ENCODE data around the gene ZSCAN4. TPM values are rescaled to one million over a fixed set of nuclear protein-coding genes. Genes with fewer than 3 reads are reported as not detected.
A peak's percentile ranks its signal among the peaks of the same experiment; 100 is the strongest.

Gene ZSCAN4
- total RNA-seq, 1 donor from 2014 or later, result not detected

GRCh38 chr19:57675881-57676280, 7.1 kb downstream of the ZSCAN4 start:
- DNase-seq (ENCODE audit: low spot score), result peak; percentile 31

- no peak for DNase-seq (ENCODE audit: low spot score)
These were observed 13.6 kb downstream of the ZSCAN4 start for GRCh38 chr19:57682226-57682766.

DNA sequence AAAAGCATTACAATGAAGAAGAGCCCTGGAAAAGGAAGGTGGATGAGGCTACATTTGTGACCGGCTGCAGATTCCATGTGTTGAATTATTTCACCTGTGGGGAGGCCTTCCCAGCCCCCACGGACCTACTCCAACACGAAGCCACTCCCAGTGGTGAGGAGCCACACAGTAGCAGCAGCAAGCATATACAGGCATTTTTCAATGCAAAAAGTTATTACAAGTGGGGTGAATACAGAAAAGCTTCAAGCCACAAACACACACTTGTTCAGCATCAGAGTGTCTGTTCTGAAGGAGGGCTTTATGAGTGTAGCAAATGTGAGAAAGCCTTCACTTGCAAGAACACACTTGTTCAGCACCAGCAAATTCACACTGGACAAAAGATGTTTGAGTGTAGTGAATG, 18.0 kb downstream of the ZSCAN4 start:
- DNase-seq (ENCODE audit: low spot score), result no peak

DNA sequence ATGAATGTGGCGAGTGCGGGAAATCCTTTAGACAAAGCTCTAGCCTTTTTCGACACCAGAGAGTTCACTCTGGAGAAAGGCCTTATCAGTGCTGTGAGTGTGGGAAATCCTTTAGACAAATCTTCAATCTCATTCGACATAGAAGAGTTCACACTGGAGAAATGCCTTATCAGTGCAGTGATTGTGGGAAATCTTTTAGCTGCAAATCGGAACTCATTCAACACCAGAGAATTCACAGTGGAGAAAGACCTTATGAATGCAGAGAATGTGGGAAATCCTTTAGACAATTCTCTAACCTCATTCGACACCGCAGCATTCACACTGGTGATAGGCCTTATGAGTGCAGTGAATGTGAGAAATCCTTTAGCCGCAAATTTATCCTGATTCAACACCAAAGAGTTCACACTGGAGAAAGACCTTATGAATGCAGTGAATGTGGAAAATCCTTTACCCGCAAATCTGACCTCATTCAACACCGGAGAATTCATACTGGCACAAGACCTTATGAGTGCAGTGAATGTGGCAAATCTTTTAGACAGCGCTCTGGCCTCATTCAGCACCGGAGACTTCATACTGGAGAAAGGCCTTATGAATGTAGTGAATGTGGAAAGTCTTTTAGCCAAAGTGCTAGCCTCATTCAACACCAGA, 18.8 kb downstream of the ZSCAN4 start:
- DNase-seq (ENCODE audit: low spot score), result no peak

DNA sequence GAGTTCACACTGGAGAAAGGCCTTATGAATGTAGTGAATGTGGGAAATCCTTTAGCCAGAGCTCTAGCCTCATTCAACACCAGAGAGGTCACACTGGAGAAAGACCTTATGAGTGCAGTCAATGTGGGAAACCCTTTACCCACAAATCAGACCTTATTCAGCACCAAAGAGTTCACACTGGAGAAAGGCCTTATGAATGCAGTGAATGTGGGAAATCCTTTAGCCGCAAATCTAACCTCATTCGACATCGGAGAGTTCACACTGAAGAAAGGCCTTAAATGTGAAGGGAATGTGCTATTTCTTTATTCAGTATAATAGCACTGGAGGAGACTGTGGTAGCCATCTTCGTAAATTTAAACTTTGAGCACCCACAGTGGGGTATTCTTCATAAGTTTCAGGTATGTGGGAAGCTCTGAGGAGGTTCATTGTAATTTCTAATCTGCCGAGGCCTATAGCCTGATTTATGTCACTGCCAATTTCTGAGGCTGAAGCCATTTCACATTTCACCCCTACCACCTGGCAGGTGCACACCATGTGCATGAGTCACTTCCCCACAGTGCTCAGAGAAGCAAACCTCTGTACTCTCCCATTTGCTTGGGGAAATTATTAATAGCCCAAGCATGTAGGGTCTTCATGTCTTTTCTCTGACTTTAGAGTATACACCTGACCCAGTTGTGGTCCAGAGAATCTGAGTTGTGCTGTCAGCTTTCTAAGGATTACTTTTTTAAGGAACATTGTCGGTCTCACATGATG, 19.5 kb downstream of the ZSCAN4 start:
- DNase-seq (ENCODE audit: low spot score), result no peak

- no peak for DNase-seq (ENCODE audit: low spot score)
These were observed 21.0 kb downstream of the ZSCAN4 start for GRCh38 chr19:57689750-57690149.

DNA sequence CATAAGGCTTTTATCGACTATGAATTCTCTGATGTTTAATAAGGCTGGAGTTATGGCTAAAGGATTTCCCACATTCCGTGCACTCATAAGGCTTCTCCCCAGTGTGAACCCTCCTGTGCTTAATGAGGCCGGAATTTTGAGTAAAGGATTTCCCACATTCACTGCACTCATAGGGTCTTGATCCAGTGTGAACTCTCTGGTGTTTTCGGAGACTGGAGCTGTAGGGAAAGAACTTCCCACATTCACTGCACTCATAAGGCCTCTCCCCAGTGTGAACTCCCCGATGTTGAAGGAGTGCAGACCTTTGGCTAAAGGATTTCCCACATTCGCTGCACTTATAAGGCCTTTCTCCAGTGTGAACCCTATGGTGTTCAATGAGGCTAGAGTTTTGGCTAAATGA, 32.9 kb downstream of the ZSCAN4 start:
- no peak for DNase-seq (ENCODE audit: low spot score)

DNA sequence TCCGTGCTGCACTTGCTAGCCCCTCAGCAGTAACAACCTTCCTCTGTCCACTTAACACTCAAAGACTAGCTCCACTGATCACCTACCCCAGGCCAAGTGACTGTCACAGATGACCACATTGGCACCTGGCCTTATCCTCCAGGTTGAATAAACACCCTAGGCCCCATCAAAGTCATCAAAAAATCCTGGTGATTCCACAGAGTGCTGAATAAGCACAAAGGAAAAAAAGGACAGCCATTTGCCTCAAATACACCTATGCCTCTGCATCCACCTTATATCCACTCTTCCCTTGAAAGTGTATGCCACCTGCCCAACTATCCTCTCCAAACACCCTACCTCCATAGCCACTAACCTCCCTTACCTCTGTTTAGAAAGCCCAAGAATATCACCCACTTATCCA, 37.6 kb downstream of the ZSCAN4 start:
- DNase-seq (ENCODE audit: low spot score), result no peak

GRCh38 chr19:57708641-57709361, 40.1 kb downstream of the ZSCAN4 start, which contains the start of gene ZNF154:
Gene ZNF154, minus strand, starts transcription at chr19:57709204. Its CDS starts 233 bp downstream, at chr19:57708971.
- DNase-seq (ENCODE audit: low spot score), result peak; percentile 96

- no peak for DNase-seq (ENCODE audit: low spot score)
These were observed 40.9 kb downstream of the ZSCAN4 start for GRCh38 chr19:57709616-57710015.

DNA sequence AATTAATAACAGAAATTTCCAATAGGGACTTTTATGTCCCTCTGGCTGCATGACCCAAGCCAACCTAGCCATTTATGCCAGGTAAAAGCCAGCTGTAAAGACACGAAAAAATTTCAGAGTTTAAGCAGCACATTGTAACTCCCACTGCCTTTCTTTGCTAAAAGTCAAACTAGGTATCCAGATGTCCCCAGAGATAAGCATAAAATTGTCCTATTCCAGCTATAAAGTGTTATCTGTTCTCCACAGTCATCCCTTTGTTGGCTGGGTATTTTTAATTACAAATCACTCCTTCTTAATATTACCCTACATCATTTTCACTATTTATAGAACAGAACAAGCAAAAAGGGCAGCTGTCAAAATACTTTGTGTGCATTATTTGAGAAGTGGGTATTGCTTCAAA, 43.5 kb downstream of the ZSCAN4 start:
- DNase-seq (ENCODE audit: low spot score), result no peak

DNA sequence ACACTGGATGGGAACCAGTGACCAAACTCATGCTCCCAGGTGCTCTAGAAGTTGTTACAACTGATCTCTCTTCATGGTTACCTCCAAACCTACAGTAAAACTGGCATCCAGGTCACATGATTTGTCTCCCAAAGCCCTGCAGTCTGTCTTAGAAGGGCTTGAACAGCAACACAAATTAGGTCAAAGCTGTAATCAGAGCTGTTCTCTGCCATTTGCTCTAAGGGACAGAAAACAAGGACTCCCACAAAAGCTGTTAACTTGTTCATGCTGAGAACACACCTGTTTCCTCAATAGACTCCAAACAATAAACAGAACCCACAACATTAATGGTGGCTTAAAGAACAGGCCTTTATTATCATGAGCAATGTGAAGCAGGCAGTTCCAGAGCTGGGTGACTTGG, 50.7 kb downstream of the ZSCAN4 start:
- DNase-seq (ENCODE audit: low spot score), result no peak

- no peak for DNase-seq (ENCODE audit: low spot score)
These were observed 51.3 kb downstream of the ZSCAN4 start for GRCh38 chr19:57719901-57720519.

DNA sequence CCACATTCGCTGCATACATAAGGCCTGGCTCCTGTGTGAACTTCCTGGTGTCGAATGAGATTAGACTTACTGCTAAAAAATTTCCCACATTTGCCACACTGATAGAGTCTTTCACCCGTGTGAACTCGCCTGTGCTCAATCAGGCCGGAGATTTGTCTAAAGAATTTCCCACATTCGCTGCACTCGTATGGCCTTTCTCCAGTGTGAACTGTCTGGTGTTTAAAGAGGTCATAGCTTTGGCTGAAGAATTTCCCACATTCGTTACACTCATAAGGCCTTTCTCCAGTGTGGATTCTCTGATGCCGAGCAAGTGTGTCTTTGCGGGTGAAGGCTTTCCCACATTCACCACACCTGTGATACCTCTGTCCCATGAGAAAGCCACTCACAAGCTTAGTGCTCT, 52.1 kb downstream of the ZSCAN4 start:
- DNase-seq (ENCODE audit: low spot score), result no peak

Other genes starting within 250 kb of the ZSCAN4 start
- 10.1 TPM for gene ZNF749, start 233.6 kb upstream of the ZSCAN4 start, total RNA-seq (ENCODE audit: insufficient read depth, low replicate concordance)
- gene VN1R1, start 211.8 kb upstream of the ZSCAN4 start, total RNA-seq (ENCODE audit: insufficient read depth, low replicate concordance), result 4.3 TPM
- 13.7 TPM for gene ZNF772, start 191.4 kb upstream of the ZSCAN4 start, total RNA-seq (ENCODE audit: insufficient read depth, low replicate concordance)
- 32.7 TPM for gene ZNF419, start 181.2 kb upstream of the ZSCAN4 start, total RNA-seq (ENCODE audit: insufficient read depth, low replicate concordance)
- 13.5 TPM for gene ZNF773, start 169.0 kb upstream of the ZSCAN4 start, total RNA-seq (ENCODE audit: insufficient read depth, low replicate concordance)
- gene ZNF549, start 141.6 kb upstream of the ZSCAN4 start, total RNA-seq (ENCODE audit: insufficient read depth, low replicate concordance), result 12.5 TPM
- gene ZNF550, start 109.1 kb upstream of the ZSCAN4 start, total RNA-seq (ENCODE audit: insufficient read depth, low replicate concordance), result 2.9 TPM
- 1.2 TPM for gene ZNF416, start 90.0 kb upstream of the ZSCAN4 start, total RNA-seq (ENCODE audit: insufficient read depth, low replicate concordance)
- gene ZIK1, start 84.8 kb upstream of the ZSCAN4 start, total RNA-seq (ENCODE audit: insufficient read depth, low replicate concordance), result 14.4 TPM
- 2.2 TPM for gene ZNF530, start 69.0 kb upstream of the ZSCAN4 start, total RNA-seq (ENCODE audit: insufficient read depth, low replicate concordance)
- gene ZNF134, start 54.7 kb upstream of the ZSCAN4 start, total RNA-seq (ENCODE audit: insufficient read depth, low replicate concordance), result 42.6 TPM
- 20.5 TPM for gene ZNF211, start 35.8 kb upstream of the ZSCAN4 start, total RNA-seq (ENCODE audit: insufficient read depth, low replicate concordance)
- 13.0 TPM for gene ZNF551, start 13.0 kb downstream of the ZSCAN4 start, total RNA-seq (ENCODE audit: insufficient read depth, low replicate concordance)
- 8.2 TPM for gene ZNF154, start 40.3 kb downstream of the ZSCAN4 start, total RNA-seq (ENCODE audit: insufficient read depth, low replicate concordance)
- 10.4 TPM for gene ZNF671, start 58.7 kb downstream of the ZSCAN4 start, total RNA-seq (ENCODE audit: insufficient read depth, low replicate concordance)
- 25.8 TPM for gene ZNF776, start 77.9 kb downstream of the ZSCAN4 start, total RNA-seq (ENCODE audit: insufficient read depth, low replicate concordance)
- gene ZNF586, start 100.7 kb downstream of the ZSCAN4 start, total RNA-seq (ENCODE audit: insufficient read depth, low replicate concordance), result 19.3 TPM
- gene ZNF552, start 146.0 kb downstream of the ZSCAN4 start, total RNA-seq (ENCODE audit: insufficient read depth, low replicate concordance), result 3.1 TPM
- 29.1 TPM for gene ZNF587B, start 161.4 kb downstream of the ZSCAN4 start, total RNA-seq (ENCODE audit: insufficient read depth, low replicate concordance)
- 27.0 TPM for gene ZNF587, start 180.9 kb downstream of the ZSCAN4 start, total RNA-seq (ENCODE audit: insufficient read depth, low replicate concordance)
- 20.0 TPM for gene ZNF814, start 220.1 kb downstream of the ZSCAN4 start, total RNA-seq (ENCODE audit: insufficient read depth, low replicate concordance)
- 29.1 TPM for gene ZNF417, start 247.7 kb downstream of the ZSCAN4 start, total RNA-seq (ENCODE audit: insufficient read depth, low replicate concordance)

Measured in umbilical cord (tissue), 2 donors.